ENCODE results near the gene MBNL1.
A peak's percentile ranks its signal among the peaks of the same experiment; 100 is the strongest.

MBNL1 gene

GRCh38 chr3:152245498-152246170 lies 23.1 kb upstream of the MBNL1 start:
- H3K27ac ChIP-seq: peak overlapping the region in 14 of 21 experiments; percentile 3 to 92 (median 57)
- H3K4me3 ChIP-seq: peak overlapping the region in 4 of 7 experiments; percentile 18 to 31 (median 23)

GRCh38 chr3:152251916-152252315 lies 16.8 kb upstream of the MBNL1 start:
- H3K27ac ChIP-seq: peak overlapping the region in 3 of 21 experiments; percentile 12 to 50 (median 47)

DNA sequence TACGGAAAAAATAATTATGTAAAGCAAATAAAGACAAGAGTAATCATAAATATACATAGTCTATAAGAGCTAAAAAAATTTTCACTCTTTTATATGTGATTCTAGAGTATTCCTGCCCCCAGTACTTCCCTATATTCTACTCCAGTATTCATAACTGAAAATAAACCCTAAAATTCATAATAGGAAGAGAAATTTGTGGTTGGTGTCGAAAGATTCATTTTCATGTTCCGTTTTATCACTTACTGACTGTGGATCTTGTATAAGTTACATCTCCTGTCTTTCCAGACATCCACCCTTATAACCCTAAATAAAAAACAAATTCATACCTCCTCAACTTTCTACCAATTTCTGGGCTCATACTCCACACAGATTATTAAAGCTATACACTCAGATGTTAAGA lies 16.0 kb upstream of the MBNL1 start:
- Histone ChIP-seq H3K4me3 (no peak overlapping the region), H3K27ac (peak overlapping the region in 2 of 21 experiments; percentile 47 to 50)

More at GRCh38 chr3:152251916-152252315, 16.8 kb upstream of the MBNL1 start:
- H3K4me3 ChIP-seq: no peak overlapping the region

DNA sequence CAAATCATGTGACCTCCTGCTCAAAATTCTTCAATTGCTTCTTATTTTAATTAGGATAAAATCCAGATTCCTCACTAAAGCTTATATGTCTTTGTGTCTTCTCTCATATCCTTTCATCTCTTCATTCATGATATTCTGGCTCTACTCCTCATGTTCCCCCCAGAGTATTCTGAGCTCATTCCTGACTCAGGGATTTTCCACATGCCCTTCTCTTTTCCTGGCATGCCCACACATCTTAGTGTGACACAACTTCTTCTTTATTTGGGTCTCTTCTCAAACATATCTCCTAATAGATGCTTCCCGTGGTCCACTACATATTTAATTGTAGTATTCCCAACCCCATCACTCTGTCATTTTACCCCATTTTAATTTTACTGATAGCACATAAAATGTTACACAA lies 15.2 kb upstream of the MBNL1 start:
- Histone ChIP-seq H3K27ac (peak overlapping the region in 3 of 21 experiments; percentile 10 to 84 (median 50)), H3K4me3 (no peak overlapping the region)

GRCh38 chr3:152254041-152254440 lies 14.7 kb upstream of the MBNL1 start:
- no peak overlapping the region for H3K4me3 ChIP-seq
- peak overlapping the region in 3 of 21 experiments; percentile 10 to 84 (median 45) for H3K27ac ChIP-seq

GRCh38 chr3:152255290-152255689 lies 13.4 kb upstream of the MBNL1 start:
- no peak overlapping the region for H3K4me3 ChIP-seq
- peak overlapping the region in 4 of 21 experiments; percentile 9 to 84 (median 64) for H3K27ac ChIP-seq

DNA sequence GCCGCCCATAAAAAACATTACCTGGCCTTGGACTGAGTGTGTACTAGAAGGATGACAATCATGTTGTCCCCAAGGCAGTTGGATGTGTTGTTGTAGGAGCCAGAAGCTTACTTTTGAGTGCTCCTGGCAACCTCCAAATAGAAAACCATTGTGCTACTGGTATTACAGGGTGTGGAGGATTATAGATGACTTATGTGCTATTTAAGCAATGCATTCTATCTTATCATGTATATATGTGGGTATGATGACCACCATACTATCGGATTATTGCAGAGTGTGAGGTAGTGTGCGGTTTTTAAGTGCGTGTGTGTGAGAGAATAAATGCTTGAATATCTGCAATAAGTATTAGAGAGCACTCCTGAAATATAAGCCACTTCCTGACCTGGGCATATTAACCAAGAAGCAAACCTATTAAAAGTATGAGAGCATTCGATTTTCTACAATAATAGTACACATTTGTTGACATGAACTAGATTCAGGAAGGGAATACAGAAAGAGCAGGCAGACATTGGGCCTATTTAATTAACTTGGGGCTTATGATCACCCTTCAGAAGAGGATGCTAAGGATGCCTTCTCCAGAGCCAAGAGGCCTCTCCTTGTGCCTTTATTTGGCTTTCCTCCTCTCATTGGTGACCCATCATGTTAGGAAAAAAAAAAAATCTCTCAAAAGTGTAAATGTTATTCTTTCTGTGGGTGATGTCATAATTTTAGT lies 11.7 kb upstream of the MBNL1 start:
- H3K27ac ChIP-seq: peak overlapping the region in 11 of 21 experiments; percentile 6 to 84 (median 61)

GRCh38 chr3:152257563-152258035 lies 11.1 kb upstream of the MBNL1 start:
- Histone ChIP-seq H3K27ac (peak overlapping the region in 13 of 21 experiments; percentile 18 to 84 (median 61)), H3K4me3 (no peak overlapping the region)

More for the DNA sequence above, 11.7 kb upstream of the MBNL1 start:
- H3K4me3 ChIP-seq: no peak overlapping the region

DNA sequence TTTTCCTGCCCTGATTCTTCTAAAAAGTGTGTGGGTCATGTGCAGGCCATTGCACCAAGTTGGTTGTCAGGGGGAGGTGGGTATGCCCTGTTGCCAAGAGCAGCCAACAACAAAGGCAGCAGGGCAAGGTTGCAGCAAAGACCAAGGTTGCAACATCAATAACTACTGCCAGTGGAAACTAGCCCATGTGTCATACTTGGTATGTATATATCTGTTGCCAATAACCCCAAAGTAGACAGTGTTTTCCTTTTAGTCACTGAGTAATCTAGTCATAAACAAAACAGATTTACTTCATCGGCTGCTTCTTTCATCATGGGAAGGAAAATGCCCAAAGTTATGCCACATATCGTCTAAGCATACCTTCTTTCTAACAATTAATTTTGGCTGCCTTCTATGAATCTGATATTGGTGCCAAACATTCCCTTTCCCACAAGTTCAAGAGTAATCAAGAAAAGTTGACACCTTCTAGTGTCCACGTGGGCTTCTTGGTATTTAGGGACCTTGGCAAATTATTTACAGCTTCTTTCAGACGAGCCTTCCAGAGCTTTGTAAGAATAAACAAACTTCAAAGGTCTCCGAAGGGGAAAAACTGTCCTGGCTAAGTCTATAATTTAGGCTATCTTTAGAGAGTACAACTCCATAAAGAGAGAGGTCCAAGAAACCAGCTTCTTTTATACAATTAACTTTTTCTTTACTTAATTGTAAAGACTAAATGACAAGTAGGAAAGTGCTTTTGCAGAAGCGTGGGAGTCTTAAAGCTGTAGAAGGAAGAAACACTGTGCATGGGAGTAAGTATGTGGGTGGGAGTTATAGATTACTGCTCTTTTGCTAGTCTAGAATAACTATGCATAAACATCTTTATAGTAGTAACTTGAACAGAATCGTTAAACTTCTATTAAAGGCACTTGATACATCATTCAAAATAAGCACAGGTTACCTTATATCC lies 10.0 kb upstream of the MBNL1 start:
- peak overlapping the region in 18 of 21 experiments; percentile 7 to 84 (median 65) for H3K27ac ChIP-seq
- H3K4me3 ChIP-seq: no peak overlapping the region

DNA sequence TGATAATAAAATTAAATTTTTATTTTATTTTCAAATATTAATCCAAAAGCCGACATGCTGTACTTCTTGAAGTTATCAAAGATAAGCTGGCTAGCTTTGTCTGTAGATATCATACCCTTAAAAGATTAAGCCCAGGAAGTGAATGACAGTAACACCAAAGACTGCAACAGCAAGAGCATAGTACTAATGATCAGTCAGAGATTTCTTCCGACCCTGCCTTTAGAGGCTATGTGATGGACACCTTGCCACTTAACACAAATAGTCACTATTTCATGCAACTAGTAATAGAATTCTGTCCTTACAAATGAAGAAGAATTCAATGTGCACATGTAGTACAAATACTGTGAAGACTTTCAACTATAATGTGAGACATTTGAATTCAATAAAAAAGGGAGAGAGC lies 9.3 kb upstream of the MBNL1 start:
- H3K27ac ChIP-seq: peak overlapping the region in 7 of 21 experiments; percentile 54 to 84 (median 74)

GRCh38 chr3:152260026-152260425 lies 8.7 kb upstream of the MBNL1 start:
- no peak overlapping the region for H3K4me3 ChIP-seq
- H3K27ac ChIP-seq: peak overlapping the region in 1 of 21 experiments; percentile 84

More for the DNA sequence above, 9.3 kb upstream of the MBNL1 start:
- H3K4me3 ChIP-seq: no peak overlapping the region

DNA sequence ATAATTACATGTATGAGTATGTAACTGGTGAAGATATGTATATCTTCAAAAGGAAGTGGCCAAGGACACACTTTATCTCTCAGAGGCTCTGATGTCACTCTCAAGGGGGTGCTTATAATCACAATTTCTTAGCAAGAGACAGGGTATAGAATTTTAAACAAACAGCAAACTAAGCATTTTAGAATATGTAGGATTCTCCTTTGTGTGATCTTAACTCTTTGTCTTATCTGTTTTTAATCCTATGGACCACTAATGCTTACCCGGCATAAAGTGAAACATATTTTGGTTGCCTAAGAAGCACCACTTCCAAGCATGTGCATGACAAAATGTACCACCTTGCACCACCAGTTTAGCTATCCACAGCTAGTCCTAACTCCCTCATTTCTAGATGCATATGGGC lies 8.2 kb upstream of the MBNL1 start:
- Histone ChIP-seq H3K4me3 (no peak overlapping the region), H3K27ac (no peak overlapping the region)

DNA sequence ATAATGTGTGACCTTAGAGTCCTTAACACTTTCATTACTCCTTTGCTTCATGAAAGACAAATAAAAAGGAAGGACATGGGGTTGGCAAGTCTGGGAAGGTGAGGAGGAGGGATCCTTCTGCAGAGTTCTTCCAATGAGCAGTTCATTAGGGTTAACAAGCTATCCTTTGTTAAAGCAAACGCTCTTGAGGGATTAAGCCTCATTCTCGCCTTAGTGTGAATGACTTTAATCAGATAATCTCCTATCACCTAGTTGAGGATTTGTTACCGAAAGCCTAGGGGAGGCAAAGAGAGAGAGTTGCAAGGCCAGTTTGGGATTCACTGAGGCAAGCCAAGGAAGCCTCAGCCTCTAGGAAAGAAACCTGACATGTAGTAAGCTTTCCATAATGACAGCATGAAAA lies 7.4 kb upstream of the MBNL1 start:
- H3K4me3 ChIP-seq: no peak overlapping the region
- peak overlapping the region in 2 of 21 experiments; percentile 10 to 35 for H3K27ac ChIP-seq

- H3K4me3 ChIP-seq: no peak overlapping the region
- H3K27ac ChIP-seq: peak overlapping the region in 1 of 21 experiments; percentile 27
Measured at GRCh38 chr3:152263711-152264110, 5.0 kb upstream of the MBNL1 start.

DNA sequence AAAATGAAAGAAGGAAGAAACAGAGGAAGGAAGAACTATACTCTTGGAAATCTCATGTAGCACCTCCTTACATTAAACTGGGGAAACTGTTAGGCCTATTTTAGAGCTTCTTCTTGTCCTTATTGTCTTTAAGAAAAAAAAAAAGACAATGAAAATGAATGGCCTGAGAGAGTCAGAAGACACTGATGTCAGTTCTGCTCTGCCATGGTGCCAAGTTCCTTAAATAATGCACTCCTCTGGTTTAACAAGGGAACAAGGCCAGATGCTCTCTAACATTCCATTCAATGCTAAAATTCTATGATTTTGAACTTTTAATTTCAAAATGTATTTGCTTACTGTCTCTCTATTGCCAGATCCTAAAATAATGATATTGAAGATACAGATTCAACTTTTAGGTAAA lies 4.4 kb upstream of the MBNL1 start:
- peak overlapping the region in 1 of 21 experiments; percentile 27 for H3K27ac ChIP-seq

GRCh38 chr3:152266221-152266995 lies 2.3 kb upstream of the MBNL1 start:
- peak overlapping the region in 20 of 21 experiments; percentile 70 to 100 (median 98) for H3K27ac ChIP-seq
- no peak overlapping the region for H3K4me3 ChIP-seq

More for the DNA sequence above, 4.4 kb upstream of the MBNL1 start:
- H3K4me3 ChIP-seq: no peak overlapping the region

GRCh38 chr3:152267831-152268554 lies 736 bp upstream of the MBNL1 start:
- H3K4me3 ChIP-seq: peak overlapping the region; percentile 68 to 95 (median 80)
- H3K27ac ChIP-seq: peak overlapping the region; percentile 82 to 100 (median 98)
